ENCODE measurements around the gene ETFA. TPM values are rescaled to one million over a fixed set of nuclear protein-coding genes. Genes with fewer than 3 reads are reported as not detected.

Gene ETFA
- total and polyA plus RNA-seq, 2 of the 8 experiments (the other 6 are each of a cell fraction or from before 2014, with no cell fraction given): 60.9 to 90.0 TPM

DNA sequence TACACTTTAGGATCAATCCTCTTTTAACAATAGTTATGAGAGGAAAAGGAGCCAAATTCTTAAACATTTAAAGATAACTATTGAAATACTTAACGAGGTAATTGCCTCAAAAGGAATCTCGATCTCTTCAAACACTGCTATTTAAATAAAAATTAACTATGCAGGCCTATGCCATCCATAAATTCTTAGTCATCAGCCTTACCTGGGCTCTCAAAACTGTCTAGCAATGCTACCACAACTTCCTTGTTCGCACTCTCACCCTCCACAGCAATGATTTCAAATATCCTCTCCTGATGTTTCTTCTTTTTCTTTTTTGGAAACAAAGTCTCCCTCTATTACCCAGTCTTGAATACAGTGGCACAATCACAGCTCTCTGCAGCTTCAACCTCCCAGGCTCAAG, 12.3 kb downstream of the ETFA start:
- ChIA-PET CTCF (ENCODE audit: partially characterized antibody) (interaction anchor here (0.6 to 1.0 kb wide), 2 partner anchors 63 to 378 kb away, joined by 3 read pairs; no protein-coding TSS in a partner anchor), POLR2A (ENCODE audit: partially characterized antibody) (interaction anchor here (0.6 kb wide), 1 partner anchor 8 kb away, joined by 3 read pairs; no protein-coding TSS in a partner anchor)
- no peak overlapping the region for H3K23ac ChIP-seq (ENCODE audit: insufficient read length)
- H3K27me3 ChIP-seq (replicated peaks in 1 of 4; ENCODE audit: control insufficient read depth in 3 of 4, extremely low read depth in 1 of 4, insufficient read depth in 3 of 4, low read length in 3 of 4): no peaks in the 10 kb centered on the region
- H2AK5ac ChIP-seq (ENCODE audit: low read depth, low read length): no peak overlapping the region
- H3K27ac ChIP-seq (ENCODE audit: low read depth, low read length): no peak overlapping the region
- H2AFZ ChIP-seq (ENCODE audit: low read length): no peak overlapping the region
- H2BK12ac ChIP-seq (ENCODE audit: low read depth, low read length): no peak overlapping the region
- H3K18ac ChIP-seq (ENCODE audit: extremely low read depth, low read length): no peak overlapping the region
- H3K9me3 ChIP-seq (ENCODE audit: insufficient read depth in 2 of 2, low read depth in 1 of 2, low read length in 1 of 2): no peaks in the 10 kb centered on the region; a peak in 1 of 4 replicates
- no peak overlapping the region for H3K9ac ChIP-seq (replicated peaks in 1 of 4; ENCODE audit: extremely low read depth in 1 of 4, low read depth in 3 of 4, low read length in 3 of 4)
- no peak overlapping the region for H4K91ac ChIP-seq (replicated peaks; ENCODE audit: insufficient read length, low read length)
- no peaks in the 10 kb centered on the region for H3K4me1 ChIP-seq (replicated peaks in 1 of 4; ENCODE audit: control insufficient read depth in 3 of 4, insufficient read depth in 4 of 4, low read length in 3 of 4)
- no peak overlapping the region for H2BK120ac ChIP-seq (replicated peaks; ENCODE audit: low read depth, low read length)
- 0 out of 2 replicates have a peak, but pooled peaks cover 3% of the 10 kb centered on the region for H3K23me2 ChIP-seq (ENCODE audit: low read depth, low read length)
- no peak overlapping the region for H3K4me3 ChIP-seq (ENCODE audit: extremely low read depth in 1 of 4, insufficient read depth in 2 of 4, low read depth in 3 of 4, low read length in 4 of 4)
- no peak for DNase-seq (ENCODE audit: low read depth in 1 of 2, low spot score in 2 of 2)
- no peak overlapping the region for H2BK20ac ChIP-seq (ENCODE audit: low read length)
- no peaks in the 10 kb centered on the region for H3K36me3 ChIP-seq (ENCODE audit: control insufficient read depth in 2 of 4, insufficient read depth in 4 of 4, low read length in 3 of 4)
- WGBS, 2 experiments (ENCODE audit: extremely low coverage in 1 of 2, insufficient coverage in 1 of 2, insufficient read length in 1 of 2, insufficient replicate concordance in 2 of 2, low coverage in 1 of 2, low lambda C conversion rate in 2 of 2, missing lambda C conversion rate in 1 of 2): 93% methylated on average over 3 of the region's 3 CpGs; no CpG with 5 or more reads in 1 of the 2 experiments
- H3K4me2 ChIP-seq (ENCODE audit: insufficient read depth in 1 of 2, low read depth in 2 of 2, low read length in 2 of 2): no peak overlapping the region
- H3K14ac ChIP-seq (ENCODE audit: insufficient read length): no peak overlapping the region
- H2BK5ac ChIP-seq (ENCODE audit: low read depth, low read length): no peak overlapping the region
- peaks cover 2 to 4% of the 10 kb centered on the region in 2 experiments for H4K20me1 ChIP-seq (replicated peaks in 1 of 2; ENCODE audit: control insufficient read depth in 1 of 2, insufficient read depth in 2 of 2, low read length in 2 of 2)
- no peak overlapping the region for H4K8ac ChIP-seq (ENCODE audit: extremely low read depth, insufficient read depth, low read length)
- no peak overlapping the region for H4K5ac ChIP-seq (ENCODE audit: insufficient read length, low read depth, low read length)
- no peak overlapping the region for H3K4ac ChIP-seq (replicated peaks; ENCODE audit: insufficient read length, low read depth, low read length)
- FAIRE-seq: no peak
- no peaks in the 10 kb centered on the region; the same call in none of the 2 replicates for H3K79me1 ChIP-seq (ENCODE audit: low read depth, low read length)
- no peak for TF ChIP-seq SAP30 (IDR thresholded peaks at IDR 0.05; ENCODE audit: insufficient read depth, insufficient replicate concordance, low read length)
- TF ChIP-seq MAFK (IDR thresholded peaks at IDR 0.05; ENCODE audit: low read depth, low read length): no peak
- no peak for TF ChIP-seq SIX5 (IDR thresholded peaks at IDR 0.05; ENCODE audit: low read depth, low read length)
- no peak for TF ChIP-seq CHD1 (IDR thresholded peaks at IDR 0.05; ENCODE audit: low read depth, low read length)
- no peak for TF ChIP-seq KDM1A (IDR thresholded peaks at IDR 0.05; ENCODE audit: borderline replicate concordance, low read length)
- TF ChIP-seq, protein P1, sequence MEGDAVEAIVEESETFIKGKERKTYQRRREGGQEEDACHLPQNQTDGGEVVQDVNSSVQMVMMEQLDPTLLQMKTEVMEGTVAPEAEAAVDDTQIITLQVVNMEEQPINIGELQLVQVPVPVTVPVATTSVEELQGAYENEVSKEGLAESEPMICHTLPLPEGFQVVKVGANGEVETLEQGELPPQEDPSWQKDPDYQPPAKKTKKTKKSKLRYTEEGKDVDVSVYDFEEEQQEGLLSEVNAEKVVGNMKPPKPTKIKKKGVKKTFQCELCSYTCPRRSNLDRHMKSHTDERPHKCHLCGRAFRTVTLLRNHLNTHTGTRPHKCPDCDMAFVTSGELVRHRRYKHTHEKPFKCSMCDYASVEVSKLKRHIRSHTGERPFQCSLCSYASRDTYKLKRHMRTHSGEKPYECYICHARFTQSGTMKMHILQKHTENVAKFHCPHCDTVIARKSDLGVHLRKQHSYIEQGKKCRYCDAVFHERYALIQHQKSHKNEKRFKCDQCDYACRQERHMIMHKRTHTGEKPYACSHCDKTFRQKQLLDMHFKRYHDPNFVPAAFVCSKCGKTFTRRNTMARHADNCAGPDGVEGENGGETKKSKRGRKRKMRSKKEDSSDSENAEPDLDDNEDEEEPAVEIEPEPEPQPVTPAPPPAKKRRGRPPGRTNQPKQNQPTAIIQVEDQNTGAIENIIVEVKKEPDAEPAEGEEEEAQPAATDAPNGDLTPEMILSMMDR (IDR thresholded peaks at IDR 0.05; ENCODE audit: control extremely low read depth in 1 of 3, insufficient read depth in 1 of 3, low read depth in 1 of 3, low read length in 3 of 3): no peak
- TF ChIP-seq TEAD4 (IDR thresholded peaks at IDR 0.05; ENCODE audit: low read depth, low read length): no peak
- no peak for TF ChIP-seq CBX8 (IDR thresholded peaks at IDR 0.05; ENCODE audit: borderline replicate concordance, low read depth, low read length)
- no peak for TF ChIP-seq RNF2 (IDR thresholded peaks at IDR 0.05; ENCODE audit: borderline replicate concordance, low read depth, low read length, missing control alignments, poor library complexity, severe bottlenecking)
- no peak for TF ChIP-seq ZNF274 (IDR thresholded peaks at IDR 0.05; ENCODE audit: borderline replicate concordance, extremely low read depth, low read length)
- H3K56ac ChIP-seq (replicated peaks; ENCODE audit: insufficient read length, low read depth, low read length): no peak overlapping the region
- H3K79me2 ChIP-seq (ENCODE audit: control insufficient read depth in 1 of 2, insufficient read depth in 2 of 2, low read length in 2 of 2): peaks cover 0 to 49% of the 10 kb centered on the region in 2 experiments; a peak in 2 of 4 replicates
- H2BK15ac ChIP-seq (ENCODE audit: low read length): no peak overlapping the region

Measured in H1 (cell line).